ENCODE data around the gene C10orf67. TPM values are rescaled to one million over a fixed set of nuclear protein-coding genes. Genes with fewer than 3 reads are reported as not detected.
"Not testable (repeated sequence)": the region's sequence is repeated elsewhere in the genome, so short reads cannot be mapped to it uniquely, and the experiment has no call there.

C10orf67 gene
- total RNA-seq, 1 donor = not detected

DNA sequence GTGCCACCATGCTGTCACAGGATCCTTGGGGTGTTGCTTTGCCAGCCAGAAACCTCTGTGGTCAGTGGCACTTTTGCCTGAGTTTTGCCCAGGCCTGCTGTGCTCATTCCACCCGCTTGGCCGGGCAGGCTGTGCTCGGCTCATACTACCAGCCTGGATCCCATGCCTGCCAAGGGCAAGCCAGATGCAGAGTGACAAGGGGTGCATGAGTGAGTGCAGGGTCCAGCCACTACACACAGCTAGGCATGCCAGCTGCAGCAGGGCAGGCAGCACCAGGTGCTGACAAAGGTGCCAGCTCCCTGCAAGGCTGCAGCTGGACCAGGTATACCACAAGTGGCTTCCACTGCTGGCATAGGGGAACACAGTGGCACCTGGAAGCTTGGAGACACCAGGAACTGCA, 28.6 kb downstream of the C10orf67 start:
- no peaks in the 10 kb centered on the region for H3K4me1 ChIP-seq (ENCODE audit: insufficient read depth, low read length)
- H3K27me3 ChIP-seq (ENCODE audit: insufficient read depth, low read length) = no peaks in the 10 kb centered on the region
- no peak overlapping the region for H3K4me3 ChIP-seq (ENCODE audit: insufficient read depth, low read length)
- no peaks in the 10 kb centered on the region for H4K20me1 ChIP-seq (ENCODE audit: insufficient read depth, low read length)
- H3K27ac ChIP-seq (ENCODE audit: low read depth, low read length) = no peak overlapping the region
- H3K4me2 ChIP-seq (ENCODE audit: insufficient read depth, low read length) = no peak overlapping the region
- no peaks in the 10 kb centered on the region for H3K79me2 ChIP-seq (ENCODE audit: insufficient read depth, low read length)
- no peaks in the 10 kb centered on the region for H3K36me3 ChIP-seq (ENCODE audit: insufficient read depth, low read length)
- no peaks in the 10 kb centered on the region for H3K9me3 ChIP-seq (ENCODE audit: low read depth, low read length)
- DNase-seq (ENCODE audit: insufficient read length, low spot score, missing footprints) = no peak
- H2AFZ ChIP-seq (ENCODE audit: low read length) = no peak overlapping the region
- TF ChIP-seq CTCF (IDR thresholded peaks at IDR 0.05; ENCODE audit: extremely low read depth, low read depth, low read length) = no peak

- no peaks in the 10 kb centered on the region for H3K27me3 ChIP-seq (ENCODE audit: insufficient read depth, low read length)
- H3K79me2 ChIP-seq (ENCODE audit: insufficient read depth, low read length) = no peaks in the 10 kb centered on the region
- H3K4me2 ChIP-seq (ENCODE audit: insufficient read depth, low read length) = no peak overlapping the region
- no peak overlapping the region for H2AFZ ChIP-seq (ENCODE audit: low read length)
- H3K27ac ChIP-seq (ENCODE audit: low read depth, low read length) = no peak overlapping the region
- H3K4me3 ChIP-seq (ENCODE audit: insufficient read depth, low read length) = no peak overlapping the region
- peak; percentile 73 for TF ChIP-seq CTCF (IDR thresholded peaks at IDR 0.05; ENCODE audit: extremely low read depth, low read depth, low read length)
- H3K4me1 ChIP-seq (ENCODE audit: insufficient read depth, low read length) = no peaks in the 10 kb centered on the region
- H3K9me3 ChIP-seq (ENCODE audit: low read depth, low read length) = no peaks in the 10 kb centered on the region
- H4K20me1 ChIP-seq (ENCODE audit: insufficient read depth, low read length) = no peaks in the 10 kb centered on the region
- peak; percentile 56 for DNase-seq (ENCODE audit: insufficient read length, low spot score, missing footprints)
- no peaks in the 10 kb centered on the region for H3K36me3 ChIP-seq (ENCODE audit: insufficient read depth, low read length)
These were observed 29.8 kb downstream of the C10orf67 start for GRCh38 chr10:23314835-23315239.

DNA sequence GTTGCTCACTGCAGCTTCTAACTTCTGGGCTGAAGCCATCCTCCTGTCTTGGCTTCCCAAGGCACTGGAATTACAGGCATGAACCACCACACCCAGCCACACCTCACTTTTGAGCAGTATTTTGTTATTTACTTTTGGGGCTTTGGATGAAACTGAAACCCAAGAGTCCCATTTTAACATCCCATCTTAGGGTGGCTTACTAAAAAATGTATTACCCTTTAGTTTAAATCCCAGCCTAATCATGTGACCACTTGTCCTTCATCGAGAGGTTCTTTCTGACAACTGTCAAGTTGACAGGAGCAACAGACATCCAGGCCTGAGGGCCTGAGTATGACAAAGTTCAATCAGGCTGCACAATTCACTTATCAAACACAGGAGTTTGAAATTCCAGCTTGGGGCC, 33.6 kb downstream of the C10orf67 start:
- Histone ChIP-seq H3K36me3 (ENCODE audit: insufficient read depth, low read length) (no peaks in the 10 kb centered on the region), H3K27me3 (ENCODE audit: insufficient read depth, low read length) (no peaks in the 10 kb centered on the region), H3K27ac (ENCODE audit: low read depth, low read length) (no peak overlapping the region), H2AFZ (ENCODE audit: low read length) (no peak overlapping the region), H3K9me3 (ENCODE audit: low read depth, low read length) (no peaks in the 10 kb centered on the region), H4K20me1 (ENCODE audit: insufficient read depth, low read length) (no peaks in the 10 kb centered on the region), H3K4me1 (ENCODE audit: insufficient read depth, low read length) (no peaks in the 10 kb centered on the region), H3K4me2 (ENCODE audit: insufficient read depth, low read length) (no peak overlapping the region), H3K79me2 (ENCODE audit: insufficient read depth, low read length) (no peaks in the 10 kb centered on the region), H3K4me3 (ENCODE audit: insufficient read depth, low read length) (no peak overlapping the region)
- no peak for TF ChIP-seq CTCF (IDR thresholded peaks at IDR 0.05; ENCODE audit: extremely low read depth, low read depth, low read length)
- no peak for DNase-seq (ENCODE audit: insufficient read length, low spot score, missing footprints)

DNA sequence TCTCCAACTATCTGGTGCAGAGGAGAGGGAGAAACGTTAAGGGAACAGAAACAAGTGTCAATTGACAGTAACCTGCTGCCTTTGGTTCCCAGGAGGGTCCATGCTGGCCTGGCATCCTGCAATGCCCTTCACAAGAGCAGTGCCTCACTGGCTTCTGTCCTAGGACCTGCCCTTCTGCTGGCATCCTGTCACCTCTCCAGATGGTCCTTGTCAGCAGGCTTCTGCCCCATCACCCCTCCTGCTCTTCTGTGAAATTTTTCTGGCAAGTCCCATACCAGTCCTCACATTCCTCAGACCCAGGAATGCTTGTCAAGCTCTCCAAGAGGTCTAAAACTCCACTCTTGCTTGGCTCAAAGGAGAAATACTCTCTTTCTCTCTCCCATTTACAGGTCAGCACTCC, 34.2 kb downstream of the C10orf67 start:
- no peaks in the 10 kb centered on the region for H3K79me2 ChIP-seq (ENCODE audit: insufficient read depth, low read length)
- no peak for TF ChIP-seq CTCF (IDR thresholded peaks at IDR 0.05; ENCODE audit: extremely low read depth, low read depth, low read length)
- H3K27ac ChIP-seq (ENCODE audit: low read depth, low read length) = no peak overlapping the region
- no peaks in the 10 kb centered on the region for H3K4me1 ChIP-seq (ENCODE audit: insufficient read depth, low read length)
- no peaks in the 10 kb centered on the region for H3K36me3 ChIP-seq (ENCODE audit: insufficient read depth, low read length)
- H3K4me3 ChIP-seq (ENCODE audit: insufficient read depth, low read length) = no peak overlapping the region
- no peak overlapping the region for H2AFZ ChIP-seq (ENCODE audit: low read length)
- H3K4me2 ChIP-seq (ENCODE audit: insufficient read depth, low read length) = no peak overlapping the region
- H4K20me1 ChIP-seq (ENCODE audit: insufficient read depth, low read length) = no peaks in the 10 kb centered on the region
- H3K27me3 ChIP-seq (ENCODE audit: insufficient read depth, low read length) = no peaks in the 10 kb centered on the region
- DNase-seq (ENCODE audit: insufficient read length, low spot score, missing footprints) = peak; percentile 6
- H3K9me3 ChIP-seq (ENCODE audit: low read depth, low read length) = no peaks in the 10 kb centered on the region

GRCh38 chr10:23299961-23300360, 44.6 kb downstream of the C10orf67 start:
- H3K4me2 ChIP-seq (ENCODE audit: insufficient read depth, low read length); H3K4me3 ChIP-seq (ENCODE audit: insufficient read depth, low read length); H3K27ac ChIP-seq (ENCODE audit: low read depth, low read length); H3K27me3 ChIP-seq (ENCODE audit: insufficient read depth, low read length); H3K79me2 ChIP-seq (ENCODE audit: insufficient read depth, low read length); H4K20me1 ChIP-seq (ENCODE audit: insufficient read depth, low read length); H3K36me3 ChIP-seq (ENCODE audit: insufficient read depth, low read length); H3K9me3 ChIP-seq (ENCODE audit: low read depth, low read length); H2AFZ ChIP-seq (ENCODE audit: low read length); H3K4me1 ChIP-seq (ENCODE audit: insufficient read depth, low read length); DNase-seq (ENCODE audit: insufficient read length, low spot score, missing footprints): not testable (repeated sequence)
